Fibroblast of pulmonary artery (primary cell): ENCODE measurements around the gene SORD.
"Not testable (repeated sequence)": the region's sequence is repeated elsewhere in the genome, so short reads cannot be mapped to it uniquely, and the experiment has no call there.

Experiments
- DNase-seq: peaks from one replicate; pipeline ENCODE4 v3.0.0-alpha.2; 2010; ENCODE audit warnings: low read depth
- H3K4me3 ChIP-seq: replicated peaks from 2 replicates; pipeline ENCODE4 v1.5.1; 2011; ENCODE audit warnings: low read depth, mild to moderate bottlenecking, control low read depth, low read length, moderate library complexity
- CTCF ChIP-seq: IDR thresholded peaks from 2 replicates; pipeline ENCODE4 v1.5.1; 2011; ENCODE audit warnings: mild to moderate bottlenecking, control low read depth, low read length, inconsistent platforms; ENCODE audit errors: missing control alignments

Gene SORD

GRCh38 chr15:45027220-45027619 lies 4.2 kb downstream of the SORD start:
- TF ChIP-seq CTCF, result no peak

DNA sequence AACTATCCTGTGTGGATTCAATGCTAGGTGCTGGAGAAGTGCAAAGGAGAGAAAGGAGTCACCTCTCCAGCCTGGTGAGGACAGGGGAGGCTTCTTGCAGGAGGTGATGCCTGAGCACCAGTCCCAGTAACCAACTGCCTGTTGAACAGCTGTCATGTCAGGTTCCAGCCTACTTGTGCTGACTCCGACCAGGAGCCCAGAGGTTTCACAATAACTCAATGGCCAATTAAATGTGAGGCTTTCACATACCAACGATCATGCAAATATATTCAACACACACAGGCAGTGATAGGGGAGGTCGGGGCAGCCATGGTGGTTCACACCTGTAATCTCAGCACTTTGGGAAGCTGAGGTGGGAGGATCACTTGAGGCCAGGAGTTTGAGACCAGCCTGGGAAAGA lies 7.7 kb downstream of the SORD start:
- no peak for DNase-seq
- TF ChIP-seq CTCF, result no peak
- no peak overlapping the region for H3K4me3 ChIP-seq

More at GRCh38 chr15:45027220-45027619, 4.2 kb downstream of the SORD start:
- DNase-seq, result no peak
- no peak overlapping the region for H3K4me3 ChIP-seq

- H3K4me3 ChIP-seq, DNase-seq: not testable (repeated sequence)
Measured at GRCh38 chr15:45031522-45032028, 8.6 kb downstream of the SORD start.

GRCh38 chr15:45032501-45032900 lies 9.5 kb downstream of the SORD start:
- not testable (repeated sequence) for DNase-seq, H3K4me3 ChIP-seq

DNA sequence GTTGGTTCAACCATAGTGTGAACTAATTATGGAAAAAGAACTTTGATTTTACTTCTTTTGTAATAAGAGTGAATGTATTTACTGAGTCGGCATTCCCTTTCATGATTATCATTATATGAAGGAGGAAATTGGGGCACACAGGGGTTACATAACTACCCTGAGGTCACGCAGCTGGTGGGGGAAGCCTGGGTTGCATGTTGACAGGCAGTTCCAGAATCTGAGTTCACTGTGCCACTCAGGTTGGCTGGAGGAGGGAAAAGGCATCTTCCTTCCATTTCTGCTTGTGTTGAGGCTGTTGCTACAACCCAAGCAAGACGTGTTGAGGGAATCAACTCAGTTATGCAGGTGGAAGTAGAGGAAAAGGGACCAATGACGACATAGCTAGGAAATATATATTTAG lies 11.1 kb downstream of the SORD start:
- H3K4me3 ChIP-seq, DNase-seq: not testable (repeated sequence)

GRCh38 chr15:45034600-45035375 lies 11.8 kb downstream of the SORD start:
- DNase-seq, H3K4me3 ChIP-seq: not testable (repeated sequence)

DNA sequence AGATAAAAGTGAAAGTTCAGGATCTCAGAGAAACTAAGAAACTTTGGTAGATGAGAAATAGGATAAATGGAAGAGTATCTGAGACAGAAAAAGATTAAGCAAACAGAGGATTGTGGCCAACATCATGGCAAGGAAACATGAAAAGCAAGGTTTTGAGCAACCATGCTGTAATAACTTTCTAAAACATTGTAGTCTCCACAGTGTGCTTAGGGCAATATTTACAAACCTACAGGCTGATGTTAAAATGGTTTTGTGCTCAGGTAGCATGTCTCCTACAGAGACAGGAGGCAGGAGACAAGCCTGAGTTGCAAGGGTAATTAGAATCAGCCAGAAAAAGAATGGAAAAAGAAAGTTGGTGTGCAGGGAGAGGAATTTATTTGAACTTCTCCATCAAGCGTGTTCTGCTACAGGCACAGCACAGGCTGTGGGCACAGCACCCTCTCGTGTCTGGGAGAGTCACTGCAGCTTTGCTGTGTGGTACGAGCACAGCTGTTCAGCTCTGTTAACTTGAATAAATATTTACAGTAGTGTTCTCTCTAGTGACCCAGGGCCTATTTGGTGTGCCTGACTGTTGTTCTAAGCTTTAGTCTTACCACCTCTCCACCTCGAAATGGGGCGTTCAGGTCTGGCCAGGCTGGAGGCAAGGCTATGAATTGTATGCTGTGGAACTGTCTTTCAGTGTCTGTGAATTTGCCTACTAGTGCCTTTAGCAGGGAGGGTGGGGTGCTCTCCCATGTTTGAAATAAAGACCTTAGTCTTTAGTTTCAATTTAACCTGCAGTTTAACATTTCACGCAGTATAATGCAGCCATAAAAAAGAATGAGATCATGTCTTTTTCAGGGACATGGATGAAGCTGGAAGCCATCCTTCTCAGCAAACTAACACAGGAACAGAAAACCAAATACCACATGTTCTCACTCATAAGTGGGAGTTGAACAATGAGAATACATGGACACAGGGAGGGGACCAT lies 14.1 kb downstream of the SORD start:
- peak; percentile 89 for TF ChIP-seq CTCF
- H3K4me3 ChIP-seq, result not testable (repeated sequence)
- peak; percentile 78 for DNase-seq

DNA sequence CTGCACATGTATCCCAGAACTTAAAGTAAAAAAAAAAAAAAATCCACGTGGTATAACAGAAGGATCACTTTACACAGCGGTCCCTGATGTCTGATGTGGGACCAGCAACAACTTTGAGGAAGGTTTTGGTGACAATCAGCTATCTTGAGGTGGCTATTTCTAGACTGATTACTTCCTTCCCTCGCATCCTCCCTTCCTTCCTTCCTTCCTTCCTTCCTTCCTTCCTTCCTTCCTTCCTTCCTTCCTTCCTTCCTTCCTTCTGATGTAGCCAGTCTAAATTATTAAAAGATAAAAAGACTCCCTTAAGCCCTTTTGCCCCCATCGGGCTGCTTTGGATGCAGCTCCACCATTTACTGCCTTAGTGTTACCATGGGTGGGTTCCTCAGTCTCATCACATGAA lies 14.9 kb downstream of the SORD start:
- no peak overlapping the region for H3K4me3 ChIP-seq
- no peak for DNase-seq
- no peak for TF ChIP-seq CTCF

GRCh38 chr15:45040396-45040795 lies 17.4 kb downstream of the SORD start:
- not testable (repeated sequence) for DNase-seq, H3K4me3 ChIP-seq

- DNase-seq, result peak; percentile 32
- H3K4me3 ChIP-seq, result not testable (repeated sequence)
Measured at GRCh38 chr15:45041538-45041937, 18.5 kb downstream of the SORD start.

GRCh38 chr15:45042859-45043258 lies 19.9 kb downstream of the SORD start:
- not testable (repeated sequence) for H3K4me3 ChIP-seq, DNase-seq

GRCh38 chr15:45044270-45044669 lies 21.3 kb downstream of the SORD start:
- not testable (repeated sequence) for H3K4me3 ChIP-seq, DNase-seq

DNA sequence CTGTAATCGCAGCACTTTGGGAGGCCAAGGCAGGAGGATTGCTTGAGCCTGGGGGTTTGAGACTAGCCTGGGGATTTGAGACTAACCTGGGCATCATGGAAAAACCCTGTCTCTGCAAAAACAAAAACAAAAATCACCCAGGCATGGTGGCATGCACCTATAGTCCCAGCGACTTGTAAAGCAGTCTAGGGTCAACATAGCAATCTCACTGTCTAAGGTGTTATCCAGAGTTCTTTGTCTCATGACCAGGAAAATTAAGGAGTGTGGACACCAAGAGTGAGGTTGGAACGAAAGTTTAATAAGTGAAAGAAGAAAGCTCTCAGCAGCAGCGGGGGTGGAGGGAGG lies 25.4 kb downstream of the SORD start:
- DNase-seq, result not testable (repeated sequence)
- H3K4me3 ChIP-seq, result peak overlapping the region; percentile 5
